HepG2 (cell line): Measurements from ENCODE around the gene PXK. TPM values are rescaled to one million over a fixed set of nuclear protein-coding genes. Genes with fewer than 3 reads are reported as not detected.

Experiments
- ADNP ChIP-seq: sonication (generic); formaldehyde crosslinking; IDR thresholded peaks from 2 replicates; pipeline ENCODE4 v1.4.0; 2020; ENCODE audit warnings: missing genetic modification reagents
- ARNTL ChIP-seq: sonication (generic); formaldehyde crosslinking; IDR thresholded peaks from 2 replicates; pipeline ENCODE4 v1.4.0; 2020; ENCODE audit warnings: mild to moderate bottlenecking, missing genetic modification reagents
- HHEX ChIP-seq: IDR thresholded peaks from 2 replicates; pipeline ENCODE4 v1.6.1; 2016; ENCODE audit warnings: control low read depth
- HNRNPK ChIP-seq: fragments of 200-400 bp; formaldehyde crosslinking; IDR thresholded peaks from 2 replicates; pipeline ENCODE4 v1.6.1; 2018; ENCODE audit warnings: low read length, low read depth, moderate library complexity, mild to moderate bottlenecking; ENCODE audit not compliant: poor library complexity, severe bottlenecking
- HOXA9 ChIP-seq: sonication (generic); formaldehyde crosslinking; IDR thresholded peaks from 2 replicates; pipeline ENCODE4 v1.8.1; 2022; ENCODE audit warnings: missing genetic modification reagents, mild to moderate bottlenecking, moderate library complexity, borderline replicate concordance
- KDM5B ChIP-seq: sonication (generic); formaldehyde crosslinking; IDR thresholded peaks from 2 replicates; pipeline ENCODE4 v1.4.0; 2020; ENCODE audit warnings: missing genetic modification reagents, mild to moderate bottlenecking, borderline replicate concordance
- MAF1 ChIP-seq: sonication (generic); formaldehyde crosslinking; IDR thresholded peaks from 2 replicates; pipeline ENCODE4 v1.5.0; 2020; ENCODE audit warnings: missing genetic modification reagents, borderline replicate concordance
- NPAS2 ChIP-seq: sonication (generic); formaldehyde crosslinking; IDR thresholded peaks from 2 replicates; pipeline ENCODE4 v1.8.0; 2022; ENCODE audit warnings: mild to moderate bottlenecking, missing genetic modification reagents, borderline replicate concordance
- PAWR ChIP-seq: sonication (generic); formaldehyde crosslinking; IDR thresholded peaks from 2 replicates; pipeline ENCODE4 v1.4.0; 2020; ENCODE audit warnings: missing genetic modification reagents, mild to moderate bottlenecking, borderline replicate concordance
- PHF20 ChIP-seq: sonication (generic); formaldehyde crosslinking; IDR thresholded peaks from 2 replicates; pipeline ENCODE4 v1.5.0; 2020; ENCODE audit warnings: mild to moderate bottlenecking, missing genetic modification reagents
- PRMT3 ChIP-seq: sonication (generic); formaldehyde crosslinking; IDR thresholded peaks from 2 replicates; pipeline ENCODE4 v1.8.1; 2022; ENCODE audit warnings: low read depth, mild to moderate bottlenecking, moderate library complexity, missing genetic modification reagents, borderline replicate concordance
- RNF2 ChIP-seq: fragments of 450-650 bp; conservative IDR thresholded peaks from 2 replicates; pipeline ENCODE4 v1.6.1; 2016; ENCODE audit warnings: low read depth
- SNAPC5 ChIP-seq: sonication (generic); formaldehyde crosslinking; IDR thresholded peaks from 2 replicates; pipeline ENCODE4 v1.8.1; 2023; ENCODE audit warnings: mild to moderate bottlenecking, missing genetic modification reagents, borderline replicate concordance
- SYNCRIP ChIP-seq: fragments of 200-400 bp; formaldehyde crosslinking; IDR thresholded peaks from 2 replicates; pipeline ENCODE4 v1.6.1; 2018; ENCODE audit warnings: mild to moderate bottlenecking, low read depth, low read length; ENCODE audit not compliant: insufficient read depth
- UBTF ChIP-seq: sonication (generic); formaldehyde crosslinking; IDR thresholded peaks from 2 replicates; pipeline ENCODE4 v1.4.0; 2020; ENCODE audit warnings: mild to moderate bottlenecking, missing genetic modification reagents
- ZNF101 ChIP-seq: sonication (generic); formaldehyde crosslinking; IDR thresholded peaks from 2 replicates; pipeline ENCODE4 v1.4.0; 2020; ENCODE audit warnings: mild to moderate bottlenecking, low read depth, missing genetic modification reagents, borderline replicate concordance
- ZNF547 ChIP-seq: sonication (generic); formaldehyde crosslinking; IDR thresholded peaks from 2 replicates; pipeline ENCODE4 v1.5.1; 2020; ENCODE audit warnings: mild to moderate bottlenecking, missing genetic modification reagents
- ZNF576 ChIP-seq: sonication (generic); formaldehyde crosslinking; IDR thresholded peaks from 2 replicates; pipeline ENCODE4 v1.4.0; 2020; ENCODE audit warnings: mild to moderate bottlenecking, missing genetic modification reagents
- ZNF607 ChIP-seq: sonication (generic); formaldehyde crosslinking; IDR thresholded peaks from 2 replicates; pipeline ENCODE4 v1.5.1; 2020; ENCODE audit warnings: missing genetic modification reagents, mild to moderate bottlenecking, borderline replicate concordance
- polyA plus RNA-seq, 8 experiments: library from polyadenylated mRNA; depleted of rRNA in 3 of 8; stranded (reverse) in 7 of 8; unstranded in 1 of 8; fragments of >200 nt; fragmentation: Illumina TruSeq in 4 of 8; extraction: Trizol in 4 of 8; gene quantifications; 2 replicates each; pipeline versions ENCODE4 v1.2.1 to v1.2.3, GENCODE V29; 2011 to 2016; ENCODE audit warnings: low read depth in 4 of 8, missing spikeins in 1 of 8, mixed read lengths in 1 of 8; ENCODE audit not compliant: insufficient read depth in 1 of 8
- total RNA-seq, 5 experiments: library from RNA; depleted of rRNA; stranded (reverse); fragments of >200 nt; fragmentation: Illumina TruSeq; extraction: Trizol; gene quantifications; 2 replicates each; pipeline ENCODE4 v1.2.3, GENCODE V29; 2016; ENCODE audit warnings: low read depth in 1 of 5
- TF ChIP-seq, protein P1 (sequence below): sonication (generic); formaldehyde crosslinking; IDR thresholded peaks from 2 replicates; pipeline ENCODE4 v1.4.0; 2020; ENCODE audit warnings: missing genetic modification reagents

The PXK gene
- total and polyA plus RNA-seq, 2 of the 13 experiments (the other 11 are each of a cell fraction or from before 2014, with no cell fraction given): 6.4 to 18.6 TPM

DNA sequence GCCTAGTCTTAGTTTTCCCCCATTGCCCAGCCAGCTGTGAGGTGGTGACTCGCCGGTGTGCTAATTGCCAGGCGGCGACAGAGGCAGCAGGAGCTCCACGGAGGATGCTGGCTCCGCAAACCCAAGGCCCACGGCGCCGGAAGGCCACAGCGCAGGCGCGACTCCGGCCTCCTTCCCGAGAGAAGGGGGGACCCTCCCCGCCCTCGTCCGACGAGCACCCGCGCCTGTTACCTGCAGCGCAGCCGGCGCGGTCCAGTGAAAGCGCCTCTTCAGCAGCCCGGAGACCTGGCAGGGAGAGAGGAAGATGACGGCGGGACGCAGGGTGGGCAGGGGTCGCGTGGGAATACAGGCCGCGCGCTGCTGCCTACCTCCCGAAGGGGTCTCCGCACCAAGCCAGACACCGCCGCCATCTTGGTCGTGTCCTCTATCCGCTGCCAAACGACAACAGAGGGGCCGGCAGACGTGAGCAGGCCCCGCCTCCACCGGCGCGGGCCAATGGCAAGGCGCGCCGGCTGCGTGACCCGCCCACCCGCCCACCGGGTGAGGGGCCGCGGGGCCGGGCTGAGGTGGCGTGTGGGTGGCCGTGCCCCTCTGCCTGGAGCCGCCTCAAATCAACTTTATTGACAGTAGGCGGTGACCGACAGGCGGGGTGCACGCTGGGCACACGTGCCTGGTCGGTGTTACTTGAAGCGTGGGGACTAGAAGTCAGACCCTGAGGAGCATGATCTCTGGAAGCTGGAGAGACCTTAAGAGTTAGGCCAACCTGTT lies 100.9 kb downstream of the PXK start, which contains the start of gene PDHB (continued):
- TF ChIP-seq ZNF101 (no peak), MAF1 (CRISPR knock-in tag) (no peak), KDM5B (CRISPR knock-in tag) (peak; percentile 90), HOXA9 (CRISPR knock-in tag) (0 out of 2 replicates have a peak, but pooled peaks have one; percentile 84), ZNF576 (CRISPR knock-in tag) (0 out of 2 replicates have a peak, but pooled peaks have one; percentile 22), UBTF (CRISPR knock-in tag) (peak; percentile 91), NPAS2 (no peak), PAWR (CRISPR knock-in tag) (0 out of 2 replicates have a peak, but pooled peaks have one; percentile 88), SNAPC5 (CRISPR knock-in tag) (0 out of 2 replicates have a peak, but pooled peaks have one; percentile 36), PHF20 (0 out of 2 replicates have a peak, but pooled peaks have one; percentile 32), HNRNPK (peak; percentile 15), ADNP (CRISPR knock-in tag) (no peak), ZNF607 (CRISPR knock-in tag) (peak; percentile 41; the same call in 1 of the 2 replicates), RNF2 (no peak; the same call in 1 of the 2 replicates), HHEX (CRISPR knock-in tag) (no peak; the same call in 1 of the 2 replicates), PRMT3 (no peak), SYNCRIP (no peak), ZNF547 (peak; percentile 94), ARNTL (peak; percentile 97)
- TF ChIP-seq, protein P1, sequence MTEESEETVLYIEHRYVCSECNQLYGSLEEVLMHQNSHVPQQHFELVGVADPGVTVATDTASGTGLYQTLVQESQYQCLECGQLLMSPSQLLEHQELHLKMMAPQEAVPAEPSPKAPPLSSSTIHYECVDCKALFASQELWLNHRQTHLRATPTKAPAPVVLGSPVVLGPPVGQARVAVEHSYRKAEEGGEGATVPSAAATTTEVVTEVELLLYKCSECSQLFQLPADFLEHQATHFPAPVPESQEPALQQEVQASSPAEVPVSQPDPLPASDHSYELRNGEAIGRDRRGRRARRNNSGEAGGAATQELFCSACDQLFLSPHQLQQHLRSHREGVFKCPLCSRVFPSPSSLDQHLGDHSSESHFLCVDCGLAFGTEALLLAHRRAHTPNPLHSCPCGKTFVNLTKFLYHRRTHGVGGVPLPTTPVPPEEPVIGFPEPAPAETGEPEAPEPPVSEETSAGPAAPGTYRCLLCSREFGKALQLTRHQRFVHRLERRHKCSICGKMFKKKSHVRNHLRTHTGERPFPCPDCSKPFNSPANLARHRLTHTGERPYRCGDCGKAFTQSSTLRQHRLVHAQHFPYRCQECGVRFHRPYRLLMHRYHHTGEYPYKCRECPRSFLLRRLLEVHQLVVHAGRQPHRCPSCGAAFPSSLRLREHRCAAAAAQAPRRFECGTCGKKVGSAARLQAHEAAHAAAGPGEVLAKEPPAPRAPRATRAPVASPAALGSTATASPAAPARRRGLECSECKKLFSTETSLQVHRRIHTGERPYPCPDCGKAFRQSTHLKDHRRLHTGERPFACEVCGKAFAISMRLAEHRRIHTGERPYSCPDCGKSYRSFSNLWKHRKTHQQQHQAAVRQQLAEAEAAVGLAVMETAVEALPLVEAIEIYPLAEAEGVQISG (CRISPR knock-in tag): peak; percentile 85
